ENCODE results near the gene USO1.
"Not testable (repeated sequence)": the region's sequence is repeated elsewhere in the genome, so short reads cannot be mapped to it uniquely, and the experiment has no call there.

Gene USO1

DNA sequence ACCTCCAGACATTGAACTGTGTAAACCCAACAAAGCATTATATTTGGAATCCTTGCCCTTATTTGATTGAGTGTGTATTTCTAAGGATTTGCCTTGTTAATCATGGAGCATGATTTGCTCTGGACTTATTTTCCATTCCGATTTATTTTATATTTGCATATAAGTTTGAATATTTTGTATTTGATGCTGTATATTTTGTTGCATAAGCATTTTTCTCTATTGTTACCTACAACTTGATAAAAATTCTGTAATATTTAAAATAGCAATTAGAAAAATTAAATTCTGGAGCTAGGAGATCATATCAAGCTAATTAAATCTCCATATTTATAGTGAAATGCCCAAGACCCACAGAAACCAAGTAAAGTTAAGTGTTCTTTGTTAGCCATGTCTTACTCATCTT is 47.2 kb downstream of the USO1 start:
- DNase-seq, result no peak

DNA sequence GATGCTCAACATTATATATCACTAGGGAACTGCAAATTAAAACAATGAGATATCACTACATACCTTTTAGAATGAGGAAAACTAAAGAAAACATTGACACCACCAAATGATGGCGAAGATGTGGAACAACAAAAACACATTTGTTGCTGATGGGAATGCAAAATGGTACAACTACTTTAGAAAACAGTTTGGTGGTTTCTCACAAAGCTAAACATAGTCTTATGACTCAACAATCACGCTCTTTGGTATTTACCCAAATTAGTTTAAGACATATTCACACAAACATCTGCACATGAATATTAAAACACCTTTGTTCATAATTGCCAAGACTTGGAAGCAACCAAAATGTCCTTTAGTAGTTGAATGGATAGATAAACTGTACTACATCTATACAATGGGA is 53.2 kb downstream of the USO1 start:
- no peak for DNase-seq

DNA sequence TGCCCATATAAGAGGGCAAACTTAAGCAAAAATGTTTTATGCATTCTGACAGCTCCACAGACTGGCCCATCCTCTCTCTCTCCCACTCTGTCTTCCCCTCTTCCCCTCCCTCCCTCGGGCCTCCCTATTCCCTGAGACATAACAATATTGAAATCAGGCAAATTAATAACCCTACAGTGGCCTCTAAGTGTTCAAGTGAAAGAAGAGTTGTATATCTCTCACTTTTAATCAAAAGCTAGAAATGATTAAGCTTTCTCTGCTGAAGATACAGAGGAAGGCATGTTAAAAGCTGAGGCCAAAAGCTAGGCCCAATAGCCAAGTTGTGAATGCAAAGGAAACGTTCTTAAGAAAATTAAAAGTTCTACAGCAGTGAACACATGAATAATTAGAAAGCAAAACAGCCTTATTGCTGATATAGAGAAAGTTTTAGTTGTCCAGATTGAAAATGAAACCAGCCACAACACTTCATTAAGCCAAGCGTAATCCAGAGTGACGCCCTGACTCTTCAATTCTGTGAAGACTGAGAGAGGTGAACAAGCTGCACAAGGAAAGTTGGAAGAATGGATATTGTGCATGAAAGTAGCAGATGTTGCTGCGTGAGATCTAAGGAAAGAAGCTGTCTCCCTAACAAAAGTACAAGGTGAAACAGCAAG is 54.9 kb downstream of the USO1 start:
- DNase-seq, result no peak

DNA sequence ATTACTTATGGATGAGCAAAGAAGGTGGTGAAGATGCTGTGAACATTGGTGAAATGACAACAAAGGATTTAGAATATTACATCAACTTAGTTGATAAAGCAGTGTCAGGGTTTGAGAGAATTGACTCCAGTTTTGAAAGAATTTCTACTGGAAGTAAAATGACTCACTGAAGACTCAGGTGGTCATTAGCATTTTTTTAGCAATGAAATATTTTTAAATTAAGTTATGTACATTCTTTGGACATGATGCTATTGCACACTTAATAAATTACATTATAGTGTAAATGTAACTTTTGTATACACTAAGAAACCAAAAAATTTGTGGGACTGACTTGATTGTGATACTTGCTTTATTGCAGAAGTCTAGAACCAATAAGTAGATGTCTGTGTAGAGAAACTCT is 56.9 kb downstream of the USO1 start:
- DNase-seq, result no peak

DNA sequence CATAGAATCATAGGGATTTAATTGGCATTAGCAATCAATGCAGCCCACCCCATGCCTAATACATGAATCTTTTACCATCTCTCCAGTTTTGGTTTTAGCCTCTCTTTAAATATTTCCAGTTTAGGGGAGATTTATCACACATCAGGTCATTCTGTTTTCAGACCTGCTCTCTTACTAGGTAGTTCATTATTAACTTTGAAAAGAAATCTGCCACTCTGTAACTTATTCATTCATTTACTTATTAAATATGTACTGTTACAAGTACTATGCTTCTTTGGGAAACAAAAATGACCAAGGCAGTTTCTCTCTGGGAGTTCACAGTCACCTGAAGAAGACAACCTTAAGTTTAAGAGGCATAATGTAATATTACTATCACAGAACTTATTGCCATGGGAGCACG is 62.1 kb downstream of the USO1 start:
- DNase-seq, result no peak

DNA sequence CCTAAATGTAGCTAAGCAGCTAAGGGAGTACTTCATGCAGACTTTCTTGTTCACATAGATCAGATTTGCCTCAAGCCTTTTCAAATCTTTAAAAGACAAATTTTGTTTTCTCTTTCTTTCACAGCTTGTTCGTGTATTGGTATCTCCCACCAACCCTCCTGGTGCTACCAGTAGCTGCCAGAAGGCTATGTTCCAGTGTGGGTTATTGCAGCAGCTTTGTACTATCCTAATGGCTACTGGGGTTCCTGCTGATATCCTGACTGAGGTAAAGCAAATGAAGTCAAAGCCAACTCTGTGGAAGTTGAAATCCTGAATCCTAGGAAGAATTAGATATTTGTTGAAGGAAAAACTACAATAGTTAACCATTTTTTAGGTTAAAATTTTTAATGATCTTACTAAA is 62.6 kb downstream of the USO1 start:
- no peak for DNase-seq

DNA sequence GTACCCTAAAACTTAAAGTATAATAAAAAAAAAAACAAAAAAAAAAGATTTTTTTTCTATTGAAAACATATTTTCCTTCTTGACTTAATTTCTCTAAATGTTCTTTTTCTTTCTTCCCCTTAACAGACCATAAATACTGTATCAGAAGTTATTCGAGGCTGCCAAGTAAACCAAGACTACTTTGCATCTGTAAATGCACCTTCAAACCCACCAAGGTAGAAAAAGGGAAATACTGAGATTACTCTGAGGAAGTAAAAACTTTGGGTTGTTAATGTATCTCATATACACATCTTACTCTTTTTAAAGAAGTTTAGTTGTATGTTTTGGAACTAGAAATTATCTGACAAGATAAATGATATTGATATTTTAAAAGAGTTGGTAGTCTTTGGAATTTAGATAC is 65.6 kb downstream of the USO1 start:
- DNase-seq, result no peak

DNA sequence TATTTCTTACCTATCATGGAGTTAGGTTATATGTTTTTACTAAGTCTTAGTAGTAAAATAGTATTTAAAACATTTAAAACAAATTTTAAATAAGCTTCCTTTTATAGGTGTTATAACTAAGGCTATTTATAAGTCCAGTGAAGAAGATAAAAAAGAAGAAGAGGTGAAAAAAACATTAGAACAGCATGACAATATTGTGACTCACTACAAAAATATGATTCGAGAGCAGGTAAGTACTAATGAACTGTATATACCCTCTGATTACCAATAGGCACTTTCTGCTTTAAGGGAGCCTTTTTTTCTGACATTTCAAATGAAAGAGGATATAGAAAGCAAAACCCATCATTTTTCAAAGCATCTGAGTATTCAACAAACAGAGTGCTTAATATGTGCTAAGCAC is 76.6 kb downstream of the USO1 start:
- DNase-seq, result no peak

DNA sequence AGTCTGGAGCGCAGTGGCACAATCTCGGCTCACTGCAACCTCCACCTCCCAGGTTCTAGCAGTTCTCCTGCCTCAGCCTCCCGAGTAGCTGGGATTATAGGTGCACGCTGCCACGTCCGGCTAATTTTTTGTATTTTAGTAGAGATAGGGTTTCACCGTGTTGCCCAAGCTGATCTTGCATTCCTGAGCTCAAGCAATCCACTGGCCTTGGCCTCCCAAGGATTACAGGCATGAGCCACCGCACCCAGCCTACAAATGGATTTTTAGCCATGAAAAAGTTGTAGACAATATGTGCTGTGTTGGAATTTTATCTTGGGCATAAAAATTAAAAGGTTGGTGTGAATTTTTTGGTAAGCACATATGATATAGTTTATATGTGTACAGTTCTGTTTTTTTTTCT is 81.7 kb downstream of the USO1 start:
- not testable (repeated sequence) for DNase-seq

DNA sequence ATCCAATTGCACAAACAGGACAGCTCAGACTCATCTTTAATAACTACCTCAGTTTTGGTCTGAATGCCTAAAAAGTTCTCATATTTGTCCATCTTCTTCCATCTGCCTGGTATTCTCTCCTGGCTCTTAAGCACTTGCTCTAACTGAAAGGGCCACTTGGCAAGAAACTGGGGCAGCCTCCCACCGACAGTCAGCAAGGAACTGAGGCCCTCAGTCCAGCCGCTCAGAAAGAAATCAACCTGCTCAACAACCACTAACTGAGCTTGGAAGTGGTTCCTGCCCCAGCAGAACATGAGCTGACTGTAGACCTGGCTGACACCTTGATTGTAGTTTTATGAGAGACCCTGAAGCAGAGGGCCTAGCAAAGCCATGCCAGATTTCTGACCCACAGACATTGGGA is 93.5 kb downstream of the USO1 start:
- DNase-seq, result no peak

DNA sequence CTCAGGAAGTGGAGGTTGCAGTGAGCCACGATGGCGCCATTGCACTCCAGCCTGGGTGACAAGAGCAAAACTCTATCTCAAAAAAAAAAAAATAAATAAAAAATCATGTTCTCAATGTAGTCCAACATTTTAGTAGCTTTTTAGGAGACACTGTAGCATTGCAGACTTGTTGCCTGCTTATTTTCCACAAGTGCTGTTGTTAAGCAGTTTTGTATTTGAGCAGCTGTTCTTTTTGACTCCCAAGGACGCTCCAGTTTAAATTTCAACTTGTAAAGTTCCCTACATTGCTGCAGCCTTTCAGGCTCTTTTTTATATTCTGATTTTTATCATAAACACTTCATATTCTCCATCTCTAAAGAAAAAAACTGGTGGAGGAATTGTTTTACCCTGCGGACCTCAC is 94.7 kb downstream of the USO1 start:
- DNase-seq, result no peak

DNA sequence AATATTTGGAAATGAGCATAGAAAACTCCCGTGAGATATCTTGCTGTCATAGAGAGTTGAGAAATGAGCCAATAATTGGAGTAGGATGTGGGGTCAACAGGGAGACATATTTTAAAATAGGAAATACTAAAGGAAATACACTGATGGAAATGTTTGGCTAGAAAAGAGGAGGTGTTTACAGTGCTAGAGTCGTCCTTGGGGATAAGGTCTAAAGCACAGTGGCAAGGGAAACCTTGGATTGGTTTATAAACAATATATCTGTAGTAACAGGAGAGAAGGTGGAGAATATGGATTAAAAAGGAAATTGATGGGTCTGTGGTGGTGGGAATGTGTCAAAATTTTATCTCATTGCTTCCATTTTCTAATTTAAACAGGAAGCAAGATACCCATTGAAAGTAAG is 95.8 kb downstream of the USO1 start:
- DNase-seq, result no peak

DNA sequence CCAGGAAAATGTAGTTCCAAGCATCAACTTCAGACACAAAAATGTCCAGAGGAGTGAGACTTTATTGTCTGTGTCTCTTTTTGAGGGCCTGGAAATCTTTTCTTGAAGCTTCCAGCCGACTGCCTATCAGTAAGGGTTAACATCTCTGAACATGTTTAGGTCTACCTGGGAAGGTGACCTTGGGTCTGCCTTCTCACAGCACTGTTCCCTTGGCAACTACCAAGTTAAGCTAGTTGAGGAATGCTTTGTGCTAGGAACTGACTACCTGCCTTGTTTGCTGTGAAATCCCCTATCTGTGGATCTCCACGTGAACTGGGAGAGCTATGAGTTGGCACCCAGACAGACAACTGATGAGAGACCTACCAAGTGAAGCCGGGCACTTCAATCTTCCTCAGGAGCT is 96.3 kb downstream of the USO1 start:
- DNase-seq, result no peak

DNA sequence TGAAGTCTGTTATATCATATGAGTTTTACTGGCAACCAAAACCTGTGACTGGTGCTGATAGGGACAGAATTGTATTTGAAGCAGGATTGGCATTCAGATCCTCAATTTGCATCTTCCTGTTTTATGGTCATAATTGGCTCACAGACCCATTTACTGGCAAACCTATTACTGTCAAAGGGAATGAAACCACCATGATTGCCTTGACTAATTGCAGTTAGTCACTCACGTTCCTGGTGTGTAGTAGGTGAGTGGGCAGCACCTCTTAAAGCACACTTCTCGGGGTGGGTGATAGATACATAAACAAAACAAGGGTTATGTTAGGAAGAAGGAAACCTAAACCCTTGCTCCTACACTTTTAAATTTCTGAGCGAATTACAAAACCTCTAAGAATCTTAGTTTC is 96.8 kb downstream of the USO1 start:
- no peak for DNase-seq

DNA sequence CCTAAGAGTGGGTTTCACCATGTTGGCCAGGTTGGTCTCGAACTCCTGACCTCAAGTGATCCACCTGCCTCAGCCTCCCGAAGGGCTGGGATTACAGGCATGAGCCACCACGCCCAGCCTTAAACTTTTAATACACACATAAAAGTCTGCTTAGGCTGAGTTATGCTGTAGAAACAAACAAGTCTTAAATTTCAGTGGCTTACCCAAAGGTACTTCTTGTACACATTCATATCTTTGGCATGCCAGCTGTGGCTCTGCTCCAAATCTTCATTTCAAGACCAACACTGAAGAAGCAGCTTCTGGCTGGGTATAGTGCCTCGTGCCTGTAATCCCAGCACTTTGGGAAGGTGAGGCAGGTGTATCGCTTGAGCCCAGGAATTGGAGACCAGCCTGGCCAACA is 97.6 kb downstream of the USO1 start:
- no peak for DNase-seq

DNA sequence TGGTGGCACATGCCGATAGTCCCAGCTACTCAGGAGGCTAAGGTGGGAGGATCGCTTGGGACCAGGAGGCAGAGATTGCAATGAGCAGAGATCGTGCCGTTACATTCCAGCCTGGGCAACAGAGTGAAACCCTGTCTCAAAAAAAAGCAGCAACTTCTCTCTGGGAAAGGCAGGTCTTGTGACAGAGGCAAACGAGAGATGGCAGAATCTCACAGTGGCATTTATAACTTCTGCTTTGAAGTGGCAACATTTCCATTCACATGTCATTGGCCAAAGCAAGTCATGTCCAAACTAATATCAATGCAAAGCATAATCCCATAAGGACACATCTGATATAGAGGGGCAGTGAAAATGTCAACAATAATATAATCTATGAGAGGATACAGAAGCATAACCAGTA is 98.0 kb downstream of the USO1 start:
- DNase-seq, result no peak

DNA sequence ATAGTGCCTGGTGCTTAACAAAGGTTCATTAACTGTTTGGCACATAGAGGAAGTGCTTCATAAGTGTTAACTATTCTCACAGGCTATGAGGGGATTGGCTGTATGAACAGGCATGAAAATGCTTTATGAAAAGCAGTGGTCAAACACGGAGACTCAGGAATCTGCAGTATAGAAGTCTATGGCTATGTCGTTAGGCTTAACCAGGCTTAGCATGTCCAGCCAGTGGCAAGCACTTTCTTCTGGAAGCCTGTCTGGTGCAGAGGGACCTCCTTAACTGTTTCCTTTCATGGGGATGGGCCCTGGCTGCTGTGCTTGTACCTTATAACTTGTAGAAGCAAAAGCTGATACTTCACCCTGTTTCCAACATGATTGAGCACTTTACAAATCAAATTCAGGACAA is 99.4 kb downstream of the USO1 start:
- DNase-seq, result no peak

DNA sequence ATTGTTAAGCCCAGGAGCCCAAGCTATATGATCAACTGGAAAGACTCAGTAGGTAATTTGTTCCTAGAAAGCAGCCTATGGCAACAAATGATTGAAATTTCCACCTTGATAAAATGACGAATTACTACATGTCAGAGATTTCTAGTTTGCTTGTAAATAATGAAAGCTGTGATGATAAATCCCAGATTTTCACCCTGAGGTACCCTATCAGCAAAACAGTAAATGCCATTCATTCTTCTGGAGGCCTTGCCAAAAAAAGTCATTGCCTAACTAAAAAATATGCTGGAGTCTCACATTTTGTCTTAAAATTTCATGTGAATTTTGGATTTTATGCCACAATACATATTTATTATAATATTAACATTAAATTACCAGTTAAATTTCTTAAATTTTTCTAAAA is 106.5 kb downstream of the USO1 start:
- no peak for DNase-seq

DNA sequence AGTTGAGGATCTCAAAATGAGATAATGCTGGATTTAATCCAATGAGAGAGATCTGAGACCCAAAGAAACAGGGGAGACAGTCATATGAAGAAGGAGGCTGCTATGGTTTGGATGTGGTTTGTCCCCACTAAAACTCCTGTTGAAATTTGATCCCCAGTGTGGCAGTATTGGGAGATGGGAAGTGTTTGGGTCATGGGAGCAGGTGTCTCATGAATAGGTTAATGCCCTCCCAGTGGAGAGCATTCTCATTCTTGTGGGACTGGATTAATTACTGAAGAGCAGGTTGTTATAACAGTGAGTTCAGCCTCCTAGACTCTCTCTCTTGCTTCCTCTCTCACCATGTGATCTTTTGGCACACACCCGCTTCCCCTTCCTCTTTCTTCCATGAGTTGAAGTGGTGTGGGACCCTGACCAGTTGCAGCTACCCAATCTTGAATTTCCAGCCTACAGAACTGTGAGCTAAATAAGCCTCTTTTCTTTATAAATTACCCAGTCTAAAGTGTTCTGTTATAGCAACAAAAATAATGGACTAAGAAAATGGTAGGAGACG is 107.6 kb downstream of the USO1 start:
- peak; percentile 8 for DNase-seq

DNA sequence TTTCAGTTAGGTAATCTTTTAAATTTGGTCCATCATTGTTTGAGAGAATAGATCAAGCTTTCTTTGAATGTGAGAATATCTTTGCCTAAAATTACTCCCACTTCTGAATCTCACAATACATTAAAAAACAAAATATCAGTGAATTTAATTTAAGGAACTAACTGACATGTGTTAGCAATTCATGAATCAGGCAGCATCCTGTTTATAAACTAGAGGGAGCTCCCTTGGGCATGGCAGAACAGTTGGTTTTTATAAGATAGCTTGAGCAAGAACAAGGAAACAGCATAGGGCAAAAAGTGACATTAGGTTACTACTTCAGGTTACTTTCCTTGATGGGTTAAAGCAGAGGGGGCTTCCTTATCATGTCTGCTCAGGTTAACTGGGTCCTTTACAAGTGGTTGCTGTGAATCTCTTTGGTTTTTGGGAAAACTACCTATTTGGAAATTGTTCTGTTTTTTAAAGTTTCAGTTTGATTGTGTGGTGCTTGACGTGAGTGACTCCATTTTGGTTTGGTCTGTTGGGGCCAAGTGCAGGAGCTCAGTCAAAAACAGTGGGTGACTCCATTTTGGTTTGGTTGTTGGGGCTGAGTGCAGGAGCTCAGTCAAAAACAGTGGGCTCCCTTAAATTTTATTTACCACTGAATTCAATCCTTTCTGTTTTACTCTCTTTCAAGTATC is 109.9 kb downstream of the USO1 start:
- DNase-seq, result no peak

DNA sequence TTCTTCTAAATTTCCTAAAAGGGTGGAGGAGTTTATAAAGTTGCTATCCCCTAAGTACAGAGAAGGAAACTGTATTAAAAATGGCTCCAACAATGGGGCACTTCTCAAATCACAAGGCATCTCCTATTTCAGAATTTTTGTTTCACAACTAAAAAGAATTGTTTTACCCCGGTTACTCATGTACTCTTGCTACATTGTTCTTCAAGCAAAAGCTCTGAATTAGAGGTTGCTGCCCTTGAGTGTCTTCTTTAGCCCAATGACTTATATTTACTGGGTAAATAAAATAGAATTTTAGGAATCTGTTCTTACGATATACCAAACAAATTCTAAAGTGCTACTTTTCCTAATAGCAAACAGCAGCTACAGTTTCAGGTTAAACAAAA is 110.4 kb downstream of the USO1 start:
- no peak for DNase-seq

DNA sequence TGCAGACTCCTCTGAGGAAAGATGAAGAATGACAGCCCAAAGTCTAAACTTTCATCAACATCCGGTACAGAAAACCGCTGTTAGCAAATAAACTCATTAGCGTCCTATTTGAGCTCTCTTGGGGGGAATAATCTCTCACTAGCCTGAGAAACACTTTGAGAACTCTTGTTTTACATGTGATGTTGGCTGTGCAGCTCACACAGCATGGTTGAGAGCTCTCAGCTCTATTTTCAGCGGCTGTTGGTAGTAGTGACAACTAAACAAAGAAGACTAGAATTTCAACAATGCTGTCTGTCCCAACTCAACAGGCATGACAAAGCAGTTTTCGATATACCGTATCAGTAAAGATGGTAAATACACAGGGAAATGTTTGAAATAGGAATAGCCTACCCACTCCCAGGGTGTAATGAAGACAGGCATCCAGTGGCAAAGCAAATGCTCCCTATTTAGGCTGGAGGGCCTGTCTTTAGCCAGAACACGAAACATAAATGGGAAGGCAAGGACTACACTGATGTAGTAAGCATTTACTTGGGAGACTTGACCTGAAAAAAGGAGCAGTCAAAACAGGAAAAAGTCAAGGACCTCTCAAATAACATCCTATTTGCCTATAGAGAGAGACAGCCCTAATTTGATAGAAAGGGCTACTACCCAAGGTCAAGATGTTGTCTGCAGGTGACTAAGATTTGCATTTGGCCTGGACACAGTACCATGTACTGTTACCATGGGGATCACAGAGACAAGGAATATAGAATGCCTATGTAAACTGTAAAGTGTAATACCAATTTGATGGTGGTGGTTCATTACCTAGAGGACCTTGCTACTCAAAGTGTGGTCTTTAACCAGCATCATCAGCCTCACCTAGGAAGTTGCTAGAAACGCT is 117.5 kb downstream of the USO1 start:
- DNase-seq, result no peak

DNA sequence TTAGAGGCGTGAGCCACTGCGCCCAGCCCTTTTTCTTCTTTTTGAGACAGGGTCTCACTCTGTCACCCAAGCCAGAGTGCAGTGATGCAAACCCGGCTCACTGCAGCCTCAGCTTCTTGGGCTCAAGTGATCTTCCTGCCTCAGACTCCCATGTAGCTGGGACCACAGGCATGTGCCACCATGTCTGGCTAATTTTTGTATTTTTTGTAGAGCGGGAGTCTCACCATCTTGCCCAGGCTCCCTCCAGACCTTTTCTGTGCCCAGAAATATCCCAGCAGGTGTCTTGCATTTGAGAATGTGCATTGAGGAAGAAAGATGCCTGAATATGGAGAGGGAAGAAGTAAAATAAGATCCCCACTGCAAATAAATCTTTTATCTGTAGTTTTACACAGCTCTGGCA is 119.2 kb downstream of the USO1 start:
- no peak for DNase-seq

DNA sequence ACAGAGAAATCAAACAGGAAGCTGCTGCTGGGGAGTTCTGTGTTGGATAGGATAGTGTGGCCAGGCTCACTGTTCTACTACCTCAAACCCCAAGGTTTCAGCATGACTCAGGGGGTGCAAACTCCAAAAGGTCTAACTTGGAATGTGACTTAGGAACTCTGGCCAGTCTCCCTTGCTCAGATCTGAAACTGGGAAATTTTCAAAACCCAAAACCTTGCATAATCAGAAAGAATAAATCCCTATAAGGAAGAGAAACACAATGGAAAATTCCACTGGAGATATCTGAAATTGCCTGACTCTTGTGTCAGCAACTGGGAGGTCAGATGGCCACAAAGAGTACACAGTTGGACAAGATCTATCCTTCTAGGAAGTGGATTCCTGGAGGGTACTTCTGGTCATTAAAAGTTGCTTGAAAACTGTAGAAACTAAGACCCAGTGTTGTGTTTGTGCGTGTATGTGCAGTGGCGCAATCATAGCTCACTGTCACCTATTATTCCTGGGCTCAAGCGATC is 119.8 kb downstream of the USO1 start:
- DNase-seq, result no peak
